Caki2 (cell line): Measurements from ENCODE around the gene SLC14A1. TPM values are rescaled to one million over a fixed set of nuclear protein-coding genes. Genes with fewer than 3 reads are reported as not detected.
"Not testable (repeated sequence)": the region's sequence is repeated elsewhere in the genome, so short reads cannot be mapped to it uniquely, and the experiment has no call there.

Experiments used
- DNase-seq: peaks from one replicate; pipeline ENCODE4 v3.0.0-alpha.2; 2015; ENCODE audit warnings: low read depth
- in situ Hi-C: cut with HindIII; loops from 2 replicates; pipeline ENCODE4 v1.10.0; 2016; ENCODE audit warnings: low sequenced_read_pairs, low pct_unique_long_range_greater_than_20kb, mixed read lengths
- total RNA-seq: library from RNA; depleted of rRNA; stranded (reverse); fragments of >200 nt; shearing (Covaris generic); gene quantifications from 2 replicates; pipeline ENCODE4 v1.2.3, GENCODE V29; 2014; ENCODE audit warnings: low replicate concordance

Gene SLC14A1
- total RNA-seq, 1 experiment from 2014 or later = not detected

DNA sequence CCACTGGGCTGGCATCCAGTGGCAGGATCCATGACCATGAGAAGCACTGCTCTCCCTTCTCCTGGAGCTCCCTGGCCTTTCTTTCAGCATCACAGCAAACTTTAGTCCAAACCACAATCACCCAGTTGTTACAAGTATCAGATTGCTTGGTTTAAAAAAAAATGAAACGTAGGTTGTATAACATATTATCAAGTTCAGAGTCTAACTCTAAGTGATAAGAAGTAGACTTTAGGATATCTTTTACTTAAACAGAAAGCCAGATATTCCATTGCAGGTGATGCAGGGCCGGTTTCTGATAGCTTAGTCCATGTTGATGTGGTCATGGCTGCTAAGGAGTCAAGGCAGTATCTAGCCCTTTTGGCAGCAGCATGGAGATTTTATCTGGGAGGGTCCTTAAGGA lies 24.5 kb downstream of the SLC14A1 start:
- DNase-seq = no peak
- in situ Hi-C loops = no loop called here

DNA sequence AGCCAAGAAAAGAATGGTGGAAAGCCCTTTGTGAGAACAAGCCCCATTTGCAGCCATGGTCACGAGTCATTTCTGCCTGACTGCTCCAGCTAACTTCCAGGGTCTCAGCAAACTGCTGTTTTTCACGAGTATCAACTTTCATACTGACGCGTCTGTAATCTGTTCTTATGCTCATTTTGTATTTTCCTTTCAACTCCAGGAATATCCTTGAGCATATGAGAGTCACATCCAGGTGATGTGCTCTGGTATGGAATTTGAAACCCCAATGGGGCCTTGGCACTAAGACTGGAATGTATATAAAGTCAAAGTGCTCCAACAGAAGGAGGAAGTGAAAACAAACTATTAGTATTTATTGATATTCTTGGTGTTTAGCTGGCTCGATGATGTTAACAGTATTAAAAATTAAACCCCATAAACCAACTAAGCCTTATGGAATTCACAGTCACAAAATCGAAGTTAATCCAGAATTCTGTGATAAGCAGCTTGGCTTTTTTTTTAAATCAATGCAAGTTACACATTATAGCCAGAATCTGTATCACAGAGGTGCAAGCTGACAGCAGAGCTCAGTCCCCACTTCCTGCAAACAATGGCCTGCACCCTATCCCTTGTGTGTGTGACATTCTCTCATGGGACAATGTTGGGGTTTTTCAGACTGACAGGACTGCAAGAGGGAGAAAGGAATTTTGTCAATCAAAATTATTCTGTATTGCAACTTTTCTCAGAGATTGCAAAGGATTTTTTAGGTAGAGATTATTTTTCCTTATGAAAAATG lies 26.1 kb downstream of the SLC14A1 start:
- DNase-seq = peak; percentile 35
- in situ Hi-C loops = no loop called here

DNA sequence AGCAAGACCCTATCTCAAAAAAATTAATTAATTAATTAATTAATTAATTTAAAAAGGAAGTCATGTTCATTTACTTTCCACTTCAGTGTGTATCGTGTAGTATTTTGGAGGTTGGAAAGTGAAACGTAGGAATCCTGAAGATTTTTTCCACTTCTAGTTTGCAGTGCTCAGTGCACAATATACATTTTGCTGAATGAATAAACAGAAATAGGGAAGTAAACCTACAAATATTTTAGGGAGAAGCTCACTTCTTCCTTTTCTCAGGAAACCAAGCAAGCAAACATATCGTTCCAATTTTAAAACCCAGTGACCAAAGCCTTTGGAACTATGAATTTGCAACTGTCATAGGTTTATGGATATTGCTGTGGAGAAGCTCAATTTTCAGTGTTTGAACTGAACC lies 27.8 kb downstream of the SLC14A1 start:
- in situ Hi-C loops = no loop called here
- no peak for DNase-seq

DNA sequence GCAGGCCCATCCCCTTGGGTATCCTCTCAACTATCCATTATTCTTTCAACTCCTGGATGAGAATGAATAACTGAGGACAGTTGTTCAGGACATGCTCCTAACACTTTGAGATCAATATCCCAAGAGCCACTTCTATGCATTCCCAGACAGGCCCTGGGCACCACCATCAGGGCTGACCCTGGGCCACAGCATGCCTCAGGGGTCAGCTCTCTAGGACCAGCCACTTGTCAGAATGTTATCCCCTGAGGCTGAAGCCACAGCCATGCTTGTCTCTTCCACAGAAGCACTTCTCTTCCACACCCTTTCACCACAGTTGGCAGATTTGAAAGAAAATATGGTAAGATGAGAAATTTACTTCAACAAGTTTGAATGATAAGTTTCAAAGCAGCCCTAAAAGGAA lies 28.7 kb downstream of the SLC14A1 start:
- no peak for DNase-seq

DNA sequence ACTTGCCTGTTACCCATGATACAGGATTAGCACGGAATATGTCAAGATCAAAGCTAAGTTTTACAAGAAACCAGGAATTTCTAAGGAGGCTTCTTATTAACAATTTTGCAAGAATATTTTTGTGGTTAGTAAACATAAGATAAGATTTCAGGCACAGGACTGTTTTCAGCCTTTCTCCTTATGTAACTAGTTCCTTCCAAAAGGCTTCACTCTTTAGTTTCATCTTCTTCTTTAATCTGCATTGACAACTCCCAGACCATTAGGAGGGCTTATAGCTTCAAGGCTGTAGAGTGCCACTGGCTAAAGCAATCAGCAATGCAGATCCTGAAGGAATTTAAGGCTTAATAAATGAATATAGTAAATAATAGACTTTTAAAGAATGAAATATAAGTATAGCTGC lies 29.3 kb downstream of the SLC14A1 start:
- no peak for DNase-seq
- in situ Hi-C loops = no loop called here

More for the DNA sequence above, 28.7 kb downstream of the SLC14A1 start:
- in situ Hi-C loops = no loop called here

DNA sequence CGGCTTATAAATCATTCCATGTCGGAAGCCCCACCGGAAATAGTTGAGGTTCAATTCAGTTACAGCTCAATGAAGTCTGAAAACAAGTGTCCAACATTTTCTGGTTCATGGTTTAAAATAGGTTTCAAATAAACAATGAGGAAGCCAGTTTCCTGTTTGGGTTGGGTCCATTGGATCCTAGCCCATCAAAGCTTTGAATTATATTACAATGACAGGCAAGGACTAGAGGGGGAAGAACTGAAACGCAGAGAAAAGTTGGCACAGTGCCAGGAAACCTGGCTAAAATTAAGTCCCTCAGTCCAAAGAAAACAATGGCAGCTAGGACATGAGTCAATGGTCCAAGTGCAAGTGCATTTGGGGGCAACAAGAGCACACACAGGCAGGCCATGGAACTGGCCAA lies 32.0 kb downstream of the SLC14A1 start:
- DNase-seq = peak; percentile 72
- in situ Hi-C loops = no loop called here

DNA sequence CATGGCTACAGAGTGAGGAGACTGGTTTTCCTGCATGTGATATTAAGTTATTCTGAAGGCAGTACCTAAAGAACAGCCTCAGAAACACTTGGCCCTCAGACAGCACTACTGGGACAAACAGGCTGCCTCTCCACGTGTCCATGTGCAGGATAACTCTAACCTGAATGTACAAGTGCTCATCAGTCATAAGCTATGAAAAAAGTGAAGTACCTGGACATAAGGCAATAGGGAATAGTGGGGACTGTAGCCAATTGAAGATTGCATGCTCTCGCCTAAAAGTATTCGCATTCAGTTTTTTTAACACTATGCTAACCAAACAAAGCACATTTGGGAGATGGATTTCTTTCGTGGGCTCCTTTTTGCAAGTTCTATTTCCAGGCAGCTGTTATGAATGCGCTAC lies 33.0 kb downstream of the SLC14A1 start:
- in situ Hi-C loops = no loop called here
- no peak for DNase-seq

DNA sequence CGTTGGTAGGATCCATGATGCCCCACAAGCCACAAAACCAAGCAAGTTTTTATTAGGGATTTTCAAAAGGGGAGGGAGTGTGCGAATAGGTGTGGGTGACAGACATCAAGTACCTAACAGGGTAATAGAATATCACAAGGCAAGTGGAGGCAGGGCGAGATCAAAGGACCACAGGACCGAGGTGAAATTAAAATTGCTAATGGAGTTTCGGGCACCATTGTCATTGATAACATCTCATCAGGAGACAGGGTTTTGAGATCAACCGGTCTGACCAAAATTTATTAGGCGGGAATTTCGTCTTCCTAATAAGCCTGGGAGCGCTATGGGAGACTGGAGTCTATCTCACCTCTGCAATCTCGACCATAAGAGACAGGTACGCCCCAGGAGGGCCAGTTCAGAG lies 33.7 kb downstream of the SLC14A1 start:
- DNase-seq, in situ Hi-C loops: not testable (repeated sequence)

DNA sequence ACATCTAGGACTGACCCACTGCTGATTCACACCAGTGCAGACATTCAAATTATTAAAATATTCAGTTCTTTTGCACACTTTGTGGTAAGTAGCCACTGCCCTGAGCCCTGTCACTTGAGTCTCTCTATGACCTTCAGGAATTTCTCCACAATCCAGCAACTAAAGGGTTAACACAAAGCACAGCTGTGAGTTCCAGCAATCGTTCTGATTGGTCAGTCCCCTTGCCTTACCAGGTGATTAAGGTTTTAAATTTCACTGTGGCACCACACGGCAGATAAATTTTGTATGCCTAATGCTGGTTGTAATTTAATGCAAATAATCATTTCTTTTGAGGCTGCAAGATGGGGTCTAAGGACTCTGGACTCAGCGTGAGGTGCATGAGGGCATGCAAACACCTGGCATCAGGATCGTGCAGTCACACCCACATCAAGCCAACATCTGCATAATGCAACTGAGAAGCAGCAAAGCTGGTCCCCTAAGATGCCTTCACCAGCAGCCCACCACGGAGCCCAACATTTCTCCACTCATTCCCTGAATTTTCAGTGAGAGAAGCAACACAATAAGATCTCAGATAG lies 36.6 kb downstream of the SLC14A1 start:
- DNase-seq = no peak
- in situ Hi-C loops = no loop called here

DNA sequence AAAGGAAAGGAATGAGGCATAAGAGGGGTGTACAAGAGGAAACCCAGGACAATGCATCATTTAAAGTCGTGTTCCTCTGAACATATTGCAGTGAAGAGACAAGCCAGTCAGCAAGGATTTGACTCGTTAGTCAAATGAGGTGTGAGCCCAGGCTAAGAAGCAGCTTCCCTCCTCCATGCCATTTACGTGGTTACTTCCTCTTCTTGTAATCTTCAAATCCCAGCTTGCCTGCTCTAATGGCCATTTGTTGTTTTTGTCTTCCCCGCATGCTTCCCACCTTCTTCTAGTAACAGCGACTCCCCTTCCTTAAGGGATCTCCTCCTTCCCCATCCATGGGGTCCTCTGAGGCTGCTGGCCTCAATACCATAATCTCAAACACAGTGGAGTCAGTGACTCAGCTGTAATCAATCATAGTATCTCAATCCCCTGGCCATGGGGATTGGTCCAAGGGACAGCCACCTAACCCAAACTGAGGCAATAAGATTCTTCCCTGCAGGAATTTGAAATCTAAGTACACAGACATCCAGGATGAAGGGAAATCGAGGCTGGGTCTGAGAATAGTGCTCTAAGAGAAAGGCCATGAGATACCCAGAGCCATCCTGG lies 37.6 kb downstream of the SLC14A1 start:
- DNase-seq = no peak
- in situ Hi-C loops = no loop called here

DNA sequence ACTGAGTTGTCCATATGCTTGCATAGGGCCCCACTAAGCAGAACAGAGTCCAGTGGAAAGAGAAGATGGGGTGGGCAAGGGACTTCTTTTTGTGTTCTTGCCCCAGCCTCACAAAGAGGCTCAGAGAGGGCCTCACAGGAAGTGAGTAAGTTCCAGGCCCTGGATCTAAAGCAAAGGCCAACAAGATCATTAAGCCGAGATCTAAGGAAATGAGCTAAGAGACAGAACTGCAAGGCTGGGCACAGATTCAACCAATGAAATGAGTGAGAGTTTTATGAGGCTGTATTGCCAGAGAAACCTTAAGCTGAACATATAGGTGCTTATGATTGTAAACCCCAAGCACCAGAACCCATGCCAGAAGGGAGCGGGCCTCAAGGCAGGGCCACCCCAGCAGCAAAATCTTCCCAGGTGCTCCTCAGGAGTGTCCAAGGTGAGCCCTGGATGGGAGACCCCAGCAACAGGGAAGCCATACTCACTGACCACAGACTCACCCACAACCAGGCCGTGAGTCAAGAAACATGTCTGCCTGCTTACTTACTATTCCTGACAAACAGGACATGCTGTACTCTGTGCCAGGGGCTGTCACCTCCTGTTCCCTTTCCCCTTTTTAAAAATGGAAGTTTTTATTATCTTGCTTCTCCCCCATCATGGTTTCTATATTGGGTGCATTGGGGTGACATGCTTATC lies 40.2 kb downstream of the SLC14A1 start:
- in situ Hi-C loops = no loop called here
- no peak for DNase-seq

DNA sequence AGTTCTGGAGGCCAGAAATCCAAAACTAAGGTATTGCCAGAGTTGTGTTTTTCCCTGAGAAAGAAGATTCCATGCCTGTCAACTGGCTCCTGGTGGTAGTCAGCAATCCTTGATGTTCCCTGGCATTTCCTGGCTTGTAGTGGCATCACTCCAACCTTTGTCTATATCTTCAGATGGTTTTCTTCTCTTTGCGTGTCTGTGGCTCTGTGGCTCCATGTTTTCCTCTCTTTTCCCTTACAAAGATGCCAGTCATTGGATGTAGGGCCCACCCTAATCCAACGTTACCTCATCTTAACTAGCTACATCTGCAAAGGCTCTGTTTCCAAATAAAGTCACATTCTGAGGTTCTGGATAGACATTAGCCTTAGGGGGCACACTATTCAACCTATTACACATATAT lies 41.8 kb downstream of the SLC14A1 start:
- no peak for DNase-seq
- in situ Hi-C loops = no loop called here

DNA sequence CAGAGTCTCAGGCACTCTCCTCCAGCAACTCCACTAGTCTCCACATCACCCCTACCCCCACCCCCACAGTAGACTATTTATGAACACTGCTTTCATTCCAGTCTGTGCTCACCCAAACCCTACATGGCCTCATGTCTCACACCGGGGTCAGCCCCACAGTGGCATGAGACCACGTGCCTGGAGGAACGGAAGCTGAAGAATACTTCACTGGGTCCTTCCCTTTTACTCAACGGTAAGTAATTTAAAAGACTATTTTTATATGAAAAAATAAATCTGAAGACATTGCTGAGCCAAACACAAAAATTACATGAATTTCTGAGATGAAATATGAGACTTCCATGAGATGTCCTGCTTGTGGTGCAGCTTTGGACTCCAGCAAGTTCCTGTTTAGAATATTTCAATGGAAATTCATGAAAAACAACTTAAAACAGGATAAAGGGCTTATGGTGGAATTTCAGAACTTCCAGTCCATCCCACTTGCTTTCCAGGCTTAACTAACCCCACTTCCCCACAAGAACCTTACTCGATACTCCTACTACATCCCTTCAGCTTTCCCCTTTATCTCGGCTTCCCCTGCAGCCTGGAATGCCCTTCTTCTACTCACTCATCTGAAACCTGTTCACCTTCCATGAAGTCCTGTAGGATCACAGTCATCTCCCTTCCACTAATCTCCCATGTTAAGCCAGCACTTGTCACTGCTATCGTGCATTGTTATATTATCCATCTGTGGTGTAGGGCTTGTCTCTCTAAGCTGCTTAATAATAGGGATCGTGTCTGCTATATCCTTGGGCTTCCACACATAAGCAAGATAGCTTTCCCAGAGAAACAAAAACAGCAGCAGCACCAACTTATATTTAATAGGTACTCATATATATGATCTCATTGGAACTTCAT lies 47.9 kb downstream of the SLC14A1 start:
- in situ Hi-C loops = no loop called here
- no peak for DNase-seq

DNA sequence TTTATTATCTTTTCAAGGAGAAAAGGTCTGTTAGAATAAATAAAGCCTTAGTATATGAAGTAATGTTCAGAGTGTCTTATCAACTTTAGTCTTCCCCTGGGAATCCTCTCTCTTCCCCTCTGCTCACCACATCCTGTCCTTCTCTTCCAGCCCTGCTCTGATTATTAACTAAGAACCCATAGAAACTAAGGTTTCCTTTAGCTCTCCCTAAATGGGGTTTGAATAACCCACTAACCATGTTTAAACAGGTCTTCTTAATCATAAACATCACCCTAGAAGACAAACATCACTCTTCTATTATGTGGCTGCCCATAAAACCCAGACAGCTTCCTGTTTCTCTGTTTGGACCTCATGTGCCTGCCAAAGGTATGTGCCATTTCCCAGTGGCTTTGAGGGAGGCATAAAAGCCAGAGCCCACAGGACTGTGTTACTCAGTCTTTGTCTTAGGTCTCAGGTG lies 50.1 kb downstream of the SLC14A1 start:
- DNase-seq = no peak
- in situ Hi-C loops = no loop called here

DNA sequence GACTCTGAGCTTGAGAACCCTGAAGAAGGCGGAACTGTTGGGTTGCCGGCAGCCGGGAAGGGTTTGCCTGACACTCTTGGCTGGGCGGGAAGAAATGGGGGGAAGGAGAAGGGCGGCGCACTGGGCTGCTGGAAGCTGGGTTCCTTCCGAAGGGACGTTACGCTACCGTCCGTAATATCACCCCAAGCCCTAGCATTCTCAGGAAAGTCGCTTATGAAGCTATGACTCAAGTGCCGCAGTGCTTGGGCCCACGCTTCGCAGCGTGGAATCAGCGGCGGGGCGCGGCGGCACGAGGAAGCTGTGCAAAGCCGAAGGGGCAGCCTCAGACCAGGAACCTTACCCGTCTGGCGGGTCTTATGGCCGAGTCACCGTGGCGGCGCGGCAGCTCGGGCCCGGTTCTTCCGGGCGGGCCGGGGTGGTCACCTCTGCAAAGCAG lies 51.3 kb downstream of the SLC14A1 start:
- in situ Hi-C loops = no loop called here
- no peak for DNase-seq

DNA sequence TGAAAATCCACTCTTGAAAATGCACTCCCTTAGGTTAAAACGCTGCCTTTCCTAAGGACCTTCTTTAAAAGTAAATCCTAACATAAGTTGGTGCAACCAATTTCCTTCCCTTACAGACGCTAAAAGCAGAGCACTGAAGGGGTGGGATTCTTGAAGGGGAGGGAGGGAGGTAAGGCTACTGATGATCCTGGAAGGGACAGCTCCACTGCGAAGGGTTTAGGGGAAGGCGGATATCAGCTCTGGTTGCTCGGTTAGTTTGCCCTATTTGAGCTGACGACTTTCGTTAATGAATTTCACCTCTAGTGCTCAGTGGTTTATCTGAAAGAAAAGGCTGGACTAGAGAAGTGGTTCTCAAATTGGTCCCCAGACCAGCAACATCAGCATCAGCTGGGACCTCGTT lies 51.8 kb downstream of the SLC14A1 start:
- no peak for DNase-seq
- in situ Hi-C loops = no loop called here

DNA sequence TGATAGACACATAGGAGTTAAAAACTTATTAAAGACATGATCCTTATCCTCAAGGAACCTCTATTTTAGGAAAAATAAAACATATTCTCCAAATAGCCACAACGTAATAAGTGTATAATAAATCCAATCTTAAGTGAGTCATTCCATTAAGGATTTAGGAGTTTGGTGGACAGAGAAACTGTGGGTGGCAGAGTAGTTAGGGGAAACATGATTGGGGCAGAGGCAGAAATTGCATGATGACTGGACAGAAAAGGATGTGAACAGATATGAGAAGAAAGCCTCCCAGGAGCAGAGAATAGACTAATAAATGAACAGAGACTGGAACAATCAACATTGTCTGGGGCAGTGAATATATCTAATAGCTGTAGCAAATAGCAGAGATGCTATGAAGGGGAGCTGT lies 53.4 kb downstream of the SLC14A1 start:
- no peak for DNase-seq
- in situ Hi-C loops = no loop called here

DNA sequence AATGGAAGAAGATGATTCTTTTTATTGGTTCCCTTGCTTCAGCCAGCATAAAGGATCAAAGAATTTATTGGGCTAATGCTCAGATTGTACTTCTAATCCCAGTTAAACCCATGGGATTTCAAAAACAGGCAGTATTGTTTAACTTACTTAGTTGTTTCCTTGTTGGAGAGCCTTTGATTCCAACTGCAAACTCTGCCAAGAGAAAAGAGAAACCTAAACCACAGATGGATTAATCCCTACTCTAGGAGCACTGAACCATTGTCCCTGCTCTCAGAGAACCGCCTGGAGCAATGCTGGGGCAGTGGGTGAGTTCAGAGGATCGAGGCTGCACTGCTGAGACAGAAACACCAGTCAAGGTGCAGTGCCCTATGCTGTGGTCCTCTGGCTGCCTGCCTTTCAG lies 56.6 kb downstream of the SLC14A1 start:
- in situ Hi-C loops = no loop called here
- DNase-seq = no peak
